Suprapubic skin (tissue), 3 donors: ENCODE results near the gene EPS15.

Experiments
- POLR2A ChIP-seq, 2 donors: fragments of 450-650 bp; IDR thresholded peaks; one replicate each; pipeline ENCODE4 v1.6.1; 2017; ENCODE audit warnings: antibody characterized with exemption in 2 of 2, mild to moderate bottlenecking in 2 of 2, moderate library complexity in 2 of 2
- TF ChIP-seq, protein P1 (sequence below), 2 donors: fragments of 200-600 bp in 1 of 2; fragments of 450-650 bp in 1 of 2; sonication (generic) in 1 of 2; IDR thresholded peaks; one replicate each; pipeline ENCODE4 v1.5.1; 2016 to 2019; ENCODE audit warnings: antibody characterized with exemption in 2 of 2, mild to moderate bottlenecking in 1 of 2, moderate library complexity in 1 of 2

DNA sequence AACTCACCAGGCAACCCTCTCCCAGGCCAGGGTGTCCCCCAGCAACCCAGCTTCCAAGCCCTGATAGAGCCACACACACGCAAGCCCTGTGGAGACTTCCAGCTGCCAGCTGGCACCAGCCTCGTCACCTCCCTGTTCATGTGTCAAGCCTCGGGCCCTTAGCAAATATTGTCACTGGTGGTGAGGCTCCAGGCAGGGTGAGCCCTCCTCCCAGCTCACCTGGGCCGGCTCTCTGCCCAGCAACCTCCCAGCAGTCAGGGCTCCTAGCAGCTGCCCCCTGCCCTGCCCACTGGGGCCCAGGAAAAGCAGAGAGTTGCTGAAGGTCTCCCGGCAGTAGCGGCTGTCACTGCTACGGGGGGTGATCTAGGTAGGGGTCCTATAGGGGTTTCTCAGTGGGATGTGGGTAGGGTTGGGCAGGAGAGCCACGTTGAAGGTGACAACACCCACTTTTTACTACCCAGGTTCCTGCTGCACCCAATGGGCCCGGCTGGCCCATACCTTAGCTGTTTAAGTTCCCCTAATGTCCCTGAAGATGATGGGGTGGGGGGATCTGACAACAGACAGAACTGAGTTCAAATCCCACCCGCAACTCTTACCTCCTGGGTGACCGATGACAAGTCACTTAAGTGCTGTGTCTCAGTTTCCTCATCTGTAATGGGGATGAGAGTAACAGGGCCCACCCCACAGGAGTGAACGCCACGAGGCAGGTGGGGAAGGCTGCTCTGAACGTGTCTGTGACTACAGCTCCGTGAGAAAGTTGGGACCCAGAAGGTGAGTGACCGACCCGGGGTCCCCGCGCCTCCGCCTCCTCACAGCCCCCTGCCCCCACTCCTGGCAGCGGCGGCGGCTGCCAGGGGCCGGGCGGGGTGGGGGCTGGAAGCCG lies 189.4 kb downstream of the EPS15 start:
- TF ChIP-seq, protein P1, sequence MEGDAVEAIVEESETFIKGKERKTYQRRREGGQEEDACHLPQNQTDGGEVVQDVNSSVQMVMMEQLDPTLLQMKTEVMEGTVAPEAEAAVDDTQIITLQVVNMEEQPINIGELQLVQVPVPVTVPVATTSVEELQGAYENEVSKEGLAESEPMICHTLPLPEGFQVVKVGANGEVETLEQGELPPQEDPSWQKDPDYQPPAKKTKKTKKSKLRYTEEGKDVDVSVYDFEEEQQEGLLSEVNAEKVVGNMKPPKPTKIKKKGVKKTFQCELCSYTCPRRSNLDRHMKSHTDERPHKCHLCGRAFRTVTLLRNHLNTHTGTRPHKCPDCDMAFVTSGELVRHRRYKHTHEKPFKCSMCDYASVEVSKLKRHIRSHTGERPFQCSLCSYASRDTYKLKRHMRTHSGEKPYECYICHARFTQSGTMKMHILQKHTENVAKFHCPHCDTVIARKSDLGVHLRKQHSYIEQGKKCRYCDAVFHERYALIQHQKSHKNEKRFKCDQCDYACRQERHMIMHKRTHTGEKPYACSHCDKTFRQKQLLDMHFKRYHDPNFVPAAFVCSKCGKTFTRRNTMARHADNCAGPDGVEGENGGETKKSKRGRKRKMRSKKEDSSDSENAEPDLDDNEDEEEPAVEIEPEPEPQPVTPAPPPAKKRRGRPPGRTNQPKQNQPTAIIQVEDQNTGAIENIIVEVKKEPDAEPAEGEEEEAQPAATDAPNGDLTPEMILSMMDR (IDR thresholded peaks at IDR 0.05): no peak
- no peak for TF ChIP-seq POLR2A (IDR thresholded peaks at IDR 0.05)
